Smooth muscle cell (in vitro differentiated cells): ENCODE measurements around the gene BICRA. TPM values are rescaled to one million over a fixed set of nuclear protein-coding genes. Genes with fewer than 3 reads are reported as not detected.

Experiments used
- DNase-seq: peaks from one replicate; lab custom pipeline; 2025; ENCODE audit not compliant: unreplicated experiment; lab: John Stamatoyannopoulos, UW
- H2AFZ ChIP-seq: fragments of 200-600 bp; sonication (generic); 2 replicates; pipeline ENCODE4 v1.6.0; 2016; ENCODE audit warnings: antibody characterized with exemption, low read depth, mild to moderate bottlenecking
- H3F3A ChIP-seq: fragments of 200-600 bp; sonication (generic); 2 replicates; pipeline ENCODE4 v1.6.0; 2017; ENCODE audit warnings: antibody characterized with exemption, low read depth
- H3K27ac ChIP-seq: fragments of 200-600 bp; sonication (generic); 2 replicates; pipeline ENCODE4 v1.5.1; 2016; ENCODE audit warnings: low read depth, mild to moderate bottlenecking
- H3K27me3 ChIP-seq: fragments of 200-600 bp; sonication (generic); 2 replicates; pipeline ENCODE4 v1.6.1; 2016; ENCODE audit warnings: low read depth, mild to moderate bottlenecking
- H3K36me3 ChIP-seq: fragments of 200-600 bp; sonication (generic); 2 replicates; pipeline ENCODE4 v1.5.1; 2016; ENCODE audit warnings: low read depth
- H3K4me1 ChIP-seq: fragments of 200-600 bp; sonication (generic); 2 replicates; pipeline ENCODE4 v1.5.1; 2016; ENCODE audit warnings: low read depth
- H3K4me2 ChIP-seq: fragments of 200-600 bp; sonication (generic); 2 replicates; pipeline ENCODE4 v1.6.0; 2016; ENCODE audit warnings: mild to moderate bottlenecking
- H3K4me3 ChIP-seq: fragments of 200-600 bp; sonication (generic); 2 replicates; pipeline ENCODE4 v1.5.1; 2016; ENCODE audit warnings: mild to moderate bottlenecking
- H3K79me2 ChIP-seq: fragments of 200-600 bp; sonication (generic); 2 replicates; pipeline ENCODE4 v1.6.0; 2016; ENCODE audit warnings: low read depth, mild to moderate bottlenecking
- H3K9ac ChIP-seq: fragments of 200-600 bp; sonication (generic); 2 replicates; pipeline ENCODE4 v1.6.0; 2016; ENCODE audit warnings: low read depth
- H3K9me3 ChIP-seq: fragments of 200-600 bp; sonication (generic); replicated peaks from 2 replicates; pipeline ENCODE4 v1.5.1; 2016; ENCODE audit warnings: low read depth
- H4K20me1 ChIP-seq: fragments of 200-600 bp; sonication (generic); 2 replicates; pipeline ENCODE4 v1.6.0; 2016; ENCODE audit warnings: low read depth
- WGBS: methylation state at CpG from one replicate; pipeline ENCODE4 v1.1.7; 2016; ENCODE audit warnings: low lambda C conversion rate; 5-methylcytosine and 5-hydroxymethylcytosine counted together
- polyA plus RNA-seq: library from polyadenylated mRNA; unstranded; fragments of >200 nt; fragmentation: Nextera tagmentation; extraction: Ambion mirVana; gene quantifications from 2 replicates; pipeline ENCODE4 v1.2.1, GENCODE V29; 2016
- total RNA-seq: library from RNA; depleted of rRNA; stranded (reverse); fragments of >200 nt; gene quantifications from 2 replicates; pipeline ENCODE4 v1.2.3, GENCODE V29; 2014
- TF ChIP-seq, protein P1 (sequence below): fragments of 200-600 bp; sonication (generic); IDR thresholded peaks from 2 replicates; pipeline ENCODE4 v1.5.1; 2017; ENCODE audit warnings: borderline replicate concordance, mild to moderate bottlenecking, antibody characterized with exemption; ENCODE audit not compliant: insufficient read depth, poor library complexity, severe bottlenecking

Gene BICRA
- total and polyA plus RNA-seq, 2 experiments from 2014 or later: 3.6 to 10.0 TPM

DNA sequence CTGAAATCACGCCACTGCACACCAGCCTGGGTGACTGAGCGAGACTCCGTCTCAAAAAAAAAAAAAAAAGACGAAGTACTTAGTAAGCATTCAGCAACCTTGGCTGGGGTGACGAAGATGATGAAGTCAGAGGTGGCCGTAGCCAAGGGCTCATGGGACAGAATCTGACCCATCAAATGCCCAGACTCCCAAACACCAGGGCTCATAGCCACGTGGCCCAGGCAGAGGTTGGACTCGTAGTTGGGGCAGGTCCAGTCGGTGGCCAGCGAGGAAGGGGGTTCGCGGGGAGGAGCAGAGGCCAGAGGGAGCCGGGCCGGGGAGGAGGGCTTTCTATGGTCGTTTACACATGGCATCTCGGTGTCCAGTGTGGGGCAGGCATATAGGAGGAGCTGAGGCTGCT lies 52.2 kb downstream of the BICRA start:
- WGBS: 94% methylated on average over 16 of the region's 16 CpGs
- H3F3A ChIP-seq: peaks cover 17% of the 10 kb centered on the region
- TF ChIP-seq, protein P1, sequence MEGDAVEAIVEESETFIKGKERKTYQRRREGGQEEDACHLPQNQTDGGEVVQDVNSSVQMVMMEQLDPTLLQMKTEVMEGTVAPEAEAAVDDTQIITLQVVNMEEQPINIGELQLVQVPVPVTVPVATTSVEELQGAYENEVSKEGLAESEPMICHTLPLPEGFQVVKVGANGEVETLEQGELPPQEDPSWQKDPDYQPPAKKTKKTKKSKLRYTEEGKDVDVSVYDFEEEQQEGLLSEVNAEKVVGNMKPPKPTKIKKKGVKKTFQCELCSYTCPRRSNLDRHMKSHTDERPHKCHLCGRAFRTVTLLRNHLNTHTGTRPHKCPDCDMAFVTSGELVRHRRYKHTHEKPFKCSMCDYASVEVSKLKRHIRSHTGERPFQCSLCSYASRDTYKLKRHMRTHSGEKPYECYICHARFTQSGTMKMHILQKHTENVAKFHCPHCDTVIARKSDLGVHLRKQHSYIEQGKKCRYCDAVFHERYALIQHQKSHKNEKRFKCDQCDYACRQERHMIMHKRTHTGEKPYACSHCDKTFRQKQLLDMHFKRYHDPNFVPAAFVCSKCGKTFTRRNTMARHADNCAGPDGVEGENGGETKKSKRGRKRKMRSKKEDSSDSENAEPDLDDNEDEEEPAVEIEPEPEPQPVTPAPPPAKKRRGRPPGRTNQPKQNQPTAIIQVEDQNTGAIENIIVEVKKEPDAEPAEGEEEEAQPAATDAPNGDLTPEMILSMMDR: no peak
- H2AFZ ChIP-seq: no peak overlapping the region
- no peaks in the 10 kb centered on the region for H3K27me3 ChIP-seq
- peaks cover 5% of the 10 kb centered on the region for H3K4me1 ChIP-seq
- H4K20me1 ChIP-seq: peaks cover 100% of the 10 kb centered on the region
- H3K4me2 ChIP-seq: no peak overlapping the region
- H3K27ac ChIP-seq: no peak overlapping the region
- DNase-seq: no peak
- H3K9ac ChIP-seq: no peak overlapping the region
- peaks cover 68% of the 10 kb centered on the region for H3K79me2 ChIP-seq
- H3K9me3 ChIP-seq: no peaks in the 10 kb centered on the region
- H3K36me3 ChIP-seq: no peaks in the 10 kb centered on the region
- no peak overlapping the region for H3K4me3 ChIP-seq

DNA sequence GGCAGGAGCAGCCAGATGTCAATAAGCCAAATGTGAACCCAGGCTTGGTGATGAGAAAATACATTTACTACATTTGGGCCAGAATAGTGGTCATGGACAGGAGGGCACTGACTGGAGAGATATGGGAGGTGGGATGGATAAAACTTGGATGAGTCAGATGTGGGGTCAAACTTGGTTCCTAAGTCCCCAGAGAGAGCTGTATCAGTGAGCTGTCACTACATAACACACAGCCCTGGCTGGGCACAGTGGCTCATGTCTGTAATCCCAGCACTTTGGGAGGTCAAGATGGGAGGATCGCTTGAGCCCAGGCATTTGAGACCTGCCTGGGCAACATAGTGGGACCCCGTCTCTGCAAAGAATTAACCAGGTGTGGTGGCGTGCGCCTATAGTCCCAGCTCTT lies 52.7 kb downstream of the BICRA start:
- H3K9ac ChIP-seq: no peak overlapping the region
- no peaks in the 10 kb centered on the region for H3K36me3 ChIP-seq
- peaks cover 17% of the 10 kb centered on the region for H3F3A ChIP-seq
- TF ChIP-seq, protein P1: no peak
- peaks cover 68% of the 10 kb centered on the region for H3K79me2 ChIP-seq
- peaks cover 5% of the 10 kb centered on the region for H3K4me1 ChIP-seq
- H3K9me3 ChIP-seq: no peaks in the 10 kb centered on the region
- H2AFZ ChIP-seq: no peak overlapping the region
- H3K27me3 ChIP-seq: no peaks in the 10 kb centered on the region
- H3K4me2 ChIP-seq: no peak overlapping the region
- WGBS: 93% methylated on average over 4 of the region's 4 CpGs
- no peak overlapping the region for H3K27ac ChIP-seq
- no peak overlapping the region for H3K4me3 ChIP-seq
- H4K20me1 ChIP-seq: peaks cover 100% of the 10 kb centered on the region
- no peak for DNase-seq

DNA sequence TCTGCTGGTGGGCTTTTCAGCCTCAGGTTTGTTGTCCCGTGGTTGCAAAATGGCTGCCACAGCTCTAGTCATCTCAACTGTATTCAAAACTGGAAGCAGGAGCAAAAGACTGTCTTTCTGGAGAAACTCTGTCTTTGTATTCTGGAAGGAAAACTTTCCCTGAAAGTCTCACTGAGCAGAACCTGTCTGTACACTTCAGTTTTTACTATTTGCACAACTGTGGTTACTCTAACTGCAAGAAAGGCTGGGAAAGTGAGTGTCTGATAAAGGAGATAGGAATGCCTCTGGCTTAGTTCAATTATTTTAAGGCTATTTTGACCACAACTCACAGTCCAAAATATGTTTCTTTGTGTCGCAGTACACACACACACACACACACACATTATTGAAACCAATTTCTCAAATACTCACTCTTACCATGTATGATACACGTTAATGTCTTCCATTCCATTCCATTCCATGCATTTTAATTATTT lies 54.5 kb downstream of the BICRA start:
- peaks cover 5% of the 10 kb centered on the region for H3K4me1 ChIP-seq
- WGBS: 37% methylated on average over 3 of the region's 3 CpGs
- H2AFZ ChIP-seq: no peak overlapping the region
- H3F3A ChIP-seq: peaks cover 17% of the 10 kb centered on the region
- H3K9me3 ChIP-seq: no peaks in the 10 kb centered on the region
- H3K4me3 ChIP-seq: no peak overlapping the region
- peaks cover 60% of the 10 kb centered on the region for H3K79me2 ChIP-seq
- peaks cover 100% of the 10 kb centered on the region for H4K20me1 ChIP-seq
- TF ChIP-seq, protein P1: no peak
- no peak for DNase-seq
- H3K9ac ChIP-seq: peak overlapping the region; percentile 56
- H3K4me2 ChIP-seq: peak overlapping the region; percentile 53
- no peaks in the 10 kb centered on the region for H3K27me3 ChIP-seq
- no peaks in the 10 kb centered on the region for H3K36me3 ChIP-seq
- peak overlapping the region; percentile 92 for H3K27ac ChIP-seq
